HCT116 (cell line): ENCODE results near the gene PLAGL2.

Experiments
- POLR2A ChIP-seq: IDR thresholded peaks from 2 replicates; pipeline ENCODE4 v1.7.0; 2011; ENCODE audit warnings: borderline replicate concordance; ENCODE audit not compliant: insufficient read depth, insufficient read length; ENCODE audit errors: extremely low read depth
- POLR2AphosphoS5 ChIP-seq: IDR thresholded peaks from 2 replicates; pipeline ENCODE4 v1.6.1; 2011; ENCODE audit warnings: mild to moderate bottlenecking, low read depth, low read length, moderate library complexity
- ZNF274 ChIP-seq: fragments of 200-500 bp; sonication (Bioruptor generic); IDR thresholded peaks from 2 replicates; pipeline ENCODE4 v1.6.1; 2014; ENCODE audit warnings: mild to moderate bottlenecking, low read depth, low read length, inconsistent platforms

- TF ChIP-seq POLR2A = no peak
- TF ChIP-seq POLR2AphosphoS5 = no peak
- TF ChIP-seq ZNF274 = no peak
These were observed 62.5 kb downstream of the PLAGL2 start for GRCh38 chr20:32144898-32145662.
